Activated T-cell treated with anti-CD3 and anti-CD28 coated beads, Interleukin-2, amount 50 U/mL, for 72 hours (primary cell): ENCODE measurements around the gene FILIP1L. TPM values are rescaled to one million over a fixed set of nuclear protein-coding genes. Genes with fewer than 3 reads are reported as not detected.

Experiments used
- ATAC-seq, 2 donors: fragments of 150-1000 bp; cut with Tn5 transposase; replicated peaks in 1 of 2; 2 replicates each; pipeline ENCODE4 v1.10.0; 2021; ENCODE audit warnings: moderate library complexity in 2 of 2, mild to moderate bottlenecking in 1 of 2
- DNase-seq, 2 donors: peaks; one replicate each; pipeline ENCODE4 v3.0.0; 2021 to 2022; ENCODE audit warnings: mixed read lengths in 1 of 2
- H3K27ac Mint-ChIP-seq: one replicate; pipeline ENCODE4 v1.8.0; 2022; ENCODE audit warnings: mild to moderate bottlenecking, moderate library complexity, mixed read lengths
- H3K27me3 Mint-ChIP-seq: one replicate; pipeline ENCODE4 v1.8.0; 2022; ENCODE audit warnings: low read depth, mixed read lengths
- H3K36me3 Mint-ChIP-seq, 2 donors: one replicate each; pipeline ENCODE4 v1.8.0; 2022; ENCODE audit warnings: mixed read lengths in 2 of 2, mild to moderate bottlenecking in 1 of 2; ENCODE audit not compliant: insufficient read depth in 2 of 2
- H3K4me1 Mint-ChIP-seq: one replicate; pipeline ENCODE4 v1.8.0; 2022; ENCODE audit warnings: low read depth, mixed read lengths
- H3K4me3 Mint-ChIP-seq, 2 donors: one replicate each; pipeline ENCODE4 v1.8.0; 2022; ENCODE audit warnings: mild to moderate bottlenecking in 2 of 2, mixed read lengths in 2 of 2, moderate library complexity in 2 of 2
- H3K9me3 Mint-ChIP-seq, 2 donors: one replicate each; pipeline ENCODE4 v1.8.0; 2022; ENCODE audit warnings: mixed read lengths in 2 of 2
- total RNA-seq, 2 donors: library from RNA; stranded (reverse); gene quantifications; one replicate each; pipeline ENCODE4 v1.2.3, GENCODE V29; 2022

The FILIP1L gene
- total RNA-seq, 2 donors from 2014 or later: 0.46 to 0.93 TPM

DNA sequence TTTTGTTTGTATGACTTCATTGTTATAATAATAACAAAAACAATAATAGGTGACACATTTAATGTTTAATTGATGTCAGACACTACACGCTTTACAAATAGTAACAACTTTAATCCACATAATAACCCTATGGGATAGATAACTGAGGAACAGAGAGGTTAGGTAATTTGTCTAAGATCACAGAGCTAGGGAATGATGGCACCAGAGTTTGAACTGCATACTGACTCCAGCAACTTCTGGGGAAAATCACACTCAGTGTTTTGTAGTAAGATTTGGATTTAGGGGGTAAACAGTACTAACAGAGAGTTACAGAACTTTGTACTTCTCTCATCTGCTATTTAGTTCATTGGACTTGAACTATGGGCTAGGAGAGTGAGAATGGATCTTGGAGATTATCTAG lies 230.6 kb downstream of the FILIP1L start:
- no peak overlapping the region for H3K4me3 Mint-ChIP-seq
- no peak for DNase-seq
- no peak overlapping the region for H3K27ac Mint-ChIP-seq
- H3K4me1 Mint-ChIP-seq: peaks cover 16% of the 10 kb centered on the region
- no peaks in the 10 kb centered on the region for H3K36me3 Mint-ChIP-seq
- no peaks in the 10 kb centered on the region for H3K9me3 Mint-ChIP-seq
- no peaks in the 10 kb centered on the region for H3K27me3 Mint-ChIP-seq
- no peak for ATAC-seq

DNA sequence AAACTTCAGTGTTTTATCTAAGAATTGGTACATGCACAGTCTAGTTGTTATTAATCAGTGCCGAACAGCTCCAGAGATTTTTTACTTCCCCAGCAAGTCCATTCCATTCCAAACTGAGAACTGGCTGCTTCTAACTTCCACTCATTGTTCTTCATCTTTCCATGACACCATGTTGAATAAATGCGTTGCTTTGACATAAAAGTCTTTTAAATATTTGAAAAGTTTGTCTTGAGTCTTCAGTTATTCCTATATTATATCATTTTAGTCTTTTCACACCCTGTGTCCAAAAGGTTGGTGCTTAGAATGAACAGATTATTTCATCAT lies 231.2 kb downstream of the FILIP1L start:
- Mint-ChIP-seq H3K4me1 (peaks cover 17% of the 10 kb centered on the region), H3K4me3 (no peak overlapping the region), H3K36me3 (no peaks in the 10 kb centered on the region), H3K27ac (no peak overlapping the region), H3K9me3 (no peaks in the 10 kb centered on the region), H3K27me3 (no peaks in the 10 kb centered on the region)
- no peak for DNase-seq
- ATAC-seq: no peak

DNA sequence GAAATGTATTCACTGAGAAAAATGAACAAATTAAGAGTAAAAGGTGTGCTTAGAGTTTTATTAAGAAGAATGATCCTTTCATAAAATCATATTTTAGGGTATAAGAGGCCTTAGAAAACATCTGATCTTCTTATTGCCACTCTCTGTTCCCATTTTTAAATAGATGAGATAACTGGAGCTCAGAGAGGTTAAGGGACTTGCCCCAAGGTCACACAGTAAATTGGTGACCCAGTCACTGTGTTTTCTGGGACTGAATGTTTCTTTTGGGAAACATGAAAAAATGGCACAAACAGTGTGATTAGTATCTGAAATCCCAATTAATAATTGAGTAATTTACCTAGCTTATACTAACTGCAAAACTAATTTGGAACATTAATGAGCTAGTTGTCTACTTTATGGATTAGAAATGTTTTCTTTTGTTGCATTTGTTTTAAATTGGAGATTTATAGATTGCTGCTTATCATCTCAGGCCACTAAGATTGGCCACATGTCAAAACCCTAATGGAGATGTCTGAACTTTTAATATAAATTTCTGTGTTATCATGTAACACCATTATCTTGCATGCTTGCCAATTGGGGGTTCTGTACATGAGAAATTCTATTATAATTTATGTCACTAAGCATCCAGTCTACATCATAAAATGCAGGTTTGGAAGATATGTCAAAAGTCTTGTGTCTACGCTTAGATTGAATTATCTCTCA lies 231.7 kb downstream of the FILIP1L start:
- no peak overlapping the region for H3K27ac Mint-ChIP-seq
- ATAC-seq (no peak), DNase-seq (no peak)
- H3K4me1 Mint-ChIP-seq: peaks cover 22% of the 10 kb centered on the region
- no peaks in the 10 kb centered on the region for H3K9me3 Mint-ChIP-seq
- H3K36me3 Mint-ChIP-seq: no peaks in the 10 kb centered on the region
- H3K4me3 Mint-ChIP-seq: no peak overlapping the region
- H3K27me3 Mint-ChIP-seq: no peaks in the 10 kb centered on the region

DNA sequence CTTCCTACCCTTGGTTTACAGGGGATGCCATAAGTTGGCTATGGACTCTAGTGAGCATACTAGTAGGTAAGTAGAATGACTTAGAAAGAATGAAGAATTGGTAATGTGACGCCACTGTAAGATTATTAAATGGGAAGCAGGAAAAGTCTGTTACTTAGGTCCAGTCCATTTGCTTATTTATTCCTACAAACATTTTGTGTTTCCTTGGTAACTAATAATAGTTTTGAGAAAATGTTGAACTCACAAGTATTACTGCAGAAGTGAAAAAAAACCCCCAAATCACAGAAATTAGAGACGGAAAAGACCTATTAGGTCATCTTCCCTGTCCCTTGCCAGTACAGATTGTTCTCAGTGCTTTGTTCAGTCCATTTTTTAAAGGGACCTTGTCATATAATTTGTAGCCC lies 233.2 kb downstream of the FILIP1L start:
- Mint-ChIP-seq H3K27ac (no peak overlapping the region), H3K27me3 (peaks cover 7% of the 10 kb centered on the region), H3K4me3 (no peak overlapping the region), H3K9me3 (no peaks in the 10 kb centered on the region), H3K36me3 (no peaks in the 10 kb centered on the region), H3K4me1 (peaks cover 34% of the 10 kb centered on the region)
- no peak for DNase-seq
- ATAC-seq: no peak

DNA sequence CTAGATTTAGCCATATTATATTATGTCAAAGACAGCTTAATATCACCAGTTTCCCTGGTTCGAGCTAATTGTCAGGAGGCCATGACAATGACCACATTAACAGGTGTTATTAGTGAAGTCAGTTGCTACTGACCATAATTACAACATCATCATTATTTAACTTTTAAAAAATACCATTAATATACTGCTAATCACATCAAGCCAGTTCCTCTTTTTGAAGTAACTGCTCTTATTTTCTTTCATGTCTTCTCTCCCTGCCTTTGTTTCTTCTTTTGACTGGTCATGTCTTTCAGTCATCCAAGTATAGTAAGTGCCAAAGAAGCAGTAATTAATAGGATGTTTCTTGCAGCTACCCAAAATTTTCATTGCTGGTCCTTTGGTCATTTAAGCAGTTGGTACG lies 235.0 kb downstream of the FILIP1L start:
- no peak overlapping the region for H3K4me3 Mint-ChIP-seq
- H3K36me3 Mint-ChIP-seq: no peaks in the 10 kb centered on the region
- peaks cover 9% of the 10 kb centered on the region for H3K27me3 Mint-ChIP-seq
- H3K4me1 Mint-ChIP-seq: peaks cover 33% of the 10 kb centered on the region
- ATAC-seq: no peak
- DNase-seq: no peak
- H3K9me3 Mint-ChIP-seq: no peaks in the 10 kb centered on the region
- H3K27ac Mint-ChIP-seq: no peak overlapping the region

DNA sequence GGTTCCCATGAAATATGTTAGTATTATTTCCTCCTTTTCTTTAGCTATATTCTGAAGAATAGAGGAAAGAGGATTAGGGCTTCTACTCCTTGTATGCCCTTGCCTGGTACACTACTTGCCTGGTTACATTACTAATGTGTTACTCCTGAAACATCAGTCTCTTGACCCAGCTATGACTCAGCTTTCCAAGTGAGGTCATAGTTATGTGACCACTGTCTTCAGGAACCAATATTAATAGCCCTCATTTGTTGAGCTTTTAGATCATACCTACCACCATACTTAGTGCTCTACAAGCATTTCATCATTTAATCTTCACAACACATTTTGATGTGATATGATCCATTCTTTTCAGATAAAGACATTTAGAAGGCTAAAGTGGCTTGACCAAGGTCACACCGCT lies 236.3 kb downstream of the FILIP1L start:
- Mint-ChIP-seq H3K27me3 (peaks cover 12% of the 10 kb centered on the region), H3K9me3 (no peaks in the 10 kb centered on the region), H3K36me3 (no peaks in the 10 kb centered on the region), H3K27ac (no peak overlapping the region), H3K4me3 (peak overlapping the region in 1 of 2 donors; percentile 34), H3K4me1 (peaks cover 30% of the 10 kb centered on the region)
- DNase-seq (no peak), ATAC-seq (peak in 1 of 2 donors; percentile 37)

DNA sequence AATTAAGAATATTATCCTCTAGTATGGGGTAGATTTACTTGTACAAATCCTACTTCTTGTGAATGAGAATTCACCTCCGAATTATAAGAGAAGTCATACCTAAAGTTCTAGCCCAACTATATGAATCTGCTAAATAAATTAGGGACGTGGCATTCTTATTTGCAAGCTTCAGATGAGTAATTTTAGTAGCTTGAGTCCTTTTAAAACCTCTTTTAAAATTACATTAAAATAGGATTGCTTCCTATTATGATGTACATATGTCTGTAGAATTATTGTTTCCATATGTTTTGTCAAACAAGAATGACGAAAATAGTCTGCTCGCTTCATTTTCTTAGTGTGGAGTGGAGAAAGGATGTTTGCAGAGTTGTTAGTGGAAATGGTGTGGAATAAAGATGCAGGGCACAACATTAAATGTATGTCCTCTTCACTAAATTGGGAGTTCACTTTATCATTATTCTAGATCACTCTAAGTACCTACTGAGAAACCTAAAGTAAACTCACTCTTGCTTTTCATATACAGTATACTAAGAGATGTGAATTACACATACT lies 237.2 kb downstream of the FILIP1L start:
- peaks cover 39% of the 10 kb centered on the region for H3K4me1 Mint-ChIP-seq
- no peak for ATAC-seq

DNA sequence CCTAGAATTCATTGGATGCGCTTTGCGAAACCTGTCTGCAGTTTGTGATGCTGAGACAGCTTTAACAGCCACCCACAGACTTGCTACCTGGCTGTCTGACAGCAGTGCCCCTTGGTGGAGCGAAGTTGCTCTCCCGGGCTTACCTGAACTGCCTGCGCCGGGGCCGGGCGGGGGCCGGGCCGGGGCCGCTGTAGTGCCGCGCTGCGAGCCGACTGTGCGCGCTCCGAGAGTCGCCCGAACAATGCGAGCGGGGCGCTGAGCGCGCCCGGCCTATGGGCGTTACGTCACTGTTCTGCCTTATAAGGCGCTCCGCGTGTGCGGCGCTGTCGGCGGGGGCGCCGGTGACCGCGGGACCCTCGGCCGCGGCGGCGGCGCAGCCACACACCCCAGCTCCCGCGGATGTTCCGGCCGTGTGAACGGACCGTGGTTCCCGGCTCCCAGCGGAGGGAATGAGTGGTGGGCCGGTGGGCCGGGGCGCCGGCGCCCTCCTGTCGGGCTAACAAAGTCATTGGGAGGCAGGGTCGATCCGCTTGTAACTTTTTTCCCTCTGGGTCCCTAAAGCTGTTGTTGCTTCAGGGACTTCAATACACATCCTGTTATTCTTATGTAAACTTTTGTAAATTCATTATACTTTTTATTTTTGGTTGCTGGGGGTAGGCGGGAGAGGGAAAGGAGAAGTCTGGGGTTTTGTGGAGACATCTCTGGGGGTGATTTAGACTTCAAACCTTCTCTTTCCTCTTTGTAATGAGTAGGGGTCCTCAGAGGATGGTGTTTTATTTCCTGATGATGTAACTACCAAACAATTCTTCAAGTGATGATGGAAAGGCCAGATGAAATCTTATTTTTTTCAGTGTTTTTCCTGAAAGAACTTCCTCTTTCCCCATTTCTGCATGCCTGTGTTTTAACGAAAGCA lies 238.1 kb downstream of the FILIP1L start:
- ATAC-seq: peak; percentile 90 to 94
- DNase-seq: peak; percentile 76
- Mint-ChIP-seq H3K36me3 (no peaks in the 10 kb centered on the region), H3K27me3 (peaks cover 12% of the 10 kb centered on the region), H3K9me3 (no peaks in the 10 kb centered on the region), H3K27ac (peak overlapping the region; percentile 68), H3K4me1 (peaks cover 43% of the 10 kb centered on the region), H3K4me3 (peak overlapping the region; percentile 76 to 90)

More for the DNA sequence above, 237.2 kb downstream of the FILIP1L start:
- Mint-ChIP-seq H3K4me3 (peak overlapping the region; percentile 53 to 80), H3K36me3 (no peaks in the 10 kb centered on the region), H3K9me3 (no peaks in the 10 kb centered on the region), H3K27me3 (peaks cover 12% of the 10 kb centered on the region), H3K27ac (peak overlapping the region; percentile 68)
- no peak for DNase-seq

DNA sequence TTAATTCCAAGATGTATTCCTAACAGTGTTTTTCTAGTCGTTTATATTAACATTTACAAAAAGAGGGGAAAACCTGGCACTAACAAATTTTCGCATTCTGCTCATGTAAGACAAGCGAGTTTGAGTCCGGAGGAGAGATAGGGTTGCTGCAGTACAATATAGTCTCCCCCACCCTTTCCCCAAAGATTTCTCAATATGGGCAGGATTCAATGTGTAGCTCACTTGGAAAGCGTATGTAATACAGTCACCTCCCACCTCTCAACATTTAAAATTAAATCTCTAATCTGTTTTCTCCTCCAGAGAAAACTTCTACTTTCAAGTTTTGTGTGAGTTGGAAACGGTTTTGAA lies 238.7 kb downstream of the FILIP1L start:
- H3K27ac Mint-ChIP-seq: no peak overlapping the region
- no peaks in the 10 kb centered on the region for H3K9me3 Mint-ChIP-seq
- no peak for DNase-seq
- peaks cover 12% of the 10 kb centered on the region for H3K27me3 Mint-ChIP-seq
- peak overlapping the region; percentile 76 to 90 for H3K4me3 Mint-ChIP-seq
- ATAC-seq: no peak
- H3K4me1 Mint-ChIP-seq: peaks cover 43% of the 10 kb centered on the region
- no peaks in the 10 kb centered on the region for H3K36me3 Mint-ChIP-seq

DNA sequence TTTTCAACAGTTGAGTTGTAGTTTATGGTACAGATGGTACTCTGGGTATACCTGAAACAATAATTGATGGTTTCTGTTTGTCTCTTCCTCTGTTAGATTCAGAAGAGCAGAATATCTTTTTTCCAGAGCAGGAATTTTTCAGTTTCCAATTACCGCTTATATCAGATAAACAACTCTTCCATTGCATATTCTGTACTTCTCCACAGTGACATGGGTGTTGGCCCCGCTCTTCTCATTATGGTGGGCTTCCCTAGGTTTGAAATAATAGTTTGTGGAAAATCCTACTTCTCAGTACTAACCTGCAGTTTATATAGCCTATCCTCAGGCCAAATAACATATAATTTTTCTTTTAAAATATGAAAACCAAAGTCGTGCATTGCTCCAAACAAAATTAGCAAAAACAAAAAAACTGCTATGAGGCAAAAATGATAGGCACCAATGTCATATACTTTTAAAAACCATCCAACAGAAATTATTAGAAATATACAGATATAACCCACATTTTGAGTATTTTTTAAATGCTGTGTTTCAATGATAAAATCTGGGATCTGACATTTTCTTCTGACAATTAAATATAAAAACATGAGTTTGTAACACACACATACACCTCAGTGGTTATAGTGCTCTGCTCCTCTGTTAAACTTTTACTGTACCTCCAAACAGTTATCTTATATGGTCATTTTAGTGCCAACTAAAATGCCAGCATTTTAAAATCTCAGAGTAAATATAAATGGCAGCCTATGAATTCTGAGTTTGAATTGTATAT lies 239.9 kb downstream of the FILIP1L start:
- ATAC-seq (no peak), DNase-seq (no peak)
- Mint-ChIP-seq H3K27ac (no peak overlapping the region), H3K36me3 (peaks cover 0 to 3% of the 10 kb centered on the region in 2 donors), H3K27me3 (peaks cover 12% of the 10 kb centered on the region), H3K4me3 (no peak overlapping the region), H3K4me1 (peaks cover 43% of the 10 kb centered on the region), H3K9me3 (no peaks in the 10 kb centered on the region)

DNA sequence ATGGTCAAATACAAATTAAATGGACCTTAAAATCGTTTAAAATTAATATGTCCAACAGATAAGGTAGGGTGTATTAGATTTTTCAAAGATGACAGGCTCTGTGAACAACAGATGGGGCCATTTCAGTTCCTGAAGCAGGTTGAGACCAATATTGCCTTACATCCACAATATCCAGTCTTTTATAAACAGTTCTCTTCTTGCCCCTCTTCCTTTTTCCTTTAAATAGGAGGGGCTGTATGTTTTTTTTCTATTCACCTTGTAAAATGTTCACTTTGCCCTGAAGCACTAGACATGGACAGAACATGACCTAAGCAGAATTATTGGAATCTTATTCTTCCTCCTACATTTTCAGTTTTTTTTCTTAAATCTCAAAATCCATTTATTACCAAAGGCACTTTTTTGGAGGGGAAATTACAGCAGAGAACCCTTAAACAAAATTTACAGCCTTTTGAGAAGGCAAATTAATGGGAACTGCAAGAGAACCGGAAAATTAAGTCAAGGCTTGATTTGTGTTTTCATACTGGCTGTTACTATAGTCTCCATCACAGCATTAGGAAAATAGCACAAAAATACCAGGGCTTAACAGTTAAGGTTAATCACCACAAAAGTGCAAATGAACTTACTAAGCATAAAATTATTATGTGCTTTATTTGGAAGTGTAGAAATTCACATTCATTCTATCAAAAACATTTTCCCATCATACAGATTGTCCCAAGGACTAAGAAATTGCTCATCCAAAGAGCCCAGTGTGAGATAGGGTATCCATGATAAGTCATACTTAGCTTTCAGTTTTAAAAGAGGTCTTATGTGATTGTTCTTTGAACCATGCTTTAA lies 240.8 kb downstream of the FILIP1L start:
- H3K4me3 Mint-ChIP-seq: no peak overlapping the region

DNA sequence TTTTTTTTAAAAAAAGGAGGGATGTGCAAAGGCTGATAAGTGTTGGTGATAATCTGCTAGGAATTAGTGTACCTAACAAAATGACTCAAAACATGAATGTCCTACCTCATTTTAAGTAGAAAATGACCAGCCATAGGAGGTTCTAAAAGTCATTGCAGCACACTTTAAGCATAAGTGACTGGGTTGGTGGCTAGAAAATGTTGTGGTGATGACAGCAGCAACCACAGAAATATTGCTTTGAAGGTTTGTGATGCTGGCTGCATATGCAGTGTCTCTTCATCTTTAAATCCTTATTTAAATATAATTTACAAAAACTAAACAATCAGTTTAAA lies 241.4 kb downstream of the FILIP1L start:
- Mint-ChIP-seq H3K4me1 (peaks cover 53% of the 10 kb centered on the region), H3K9me3 (no peaks in the 10 kb centered on the region), H3K4me3 (peak overlapping the region; percentile 27 to 70), H3K36me3 (peaks cover 0 to 3% of the 10 kb centered on the region in 2 donors), H3K27ac (peak overlapping the region; percentile 66), H3K27me3 (peaks cover 12% of the 10 kb centered on the region)
- DNase-seq: peak; percentile 46
- ATAC-seq: peak; percentile 75 to 76

More for the DNA sequence above, 240.8 kb downstream of the FILIP1L start:
- no peak overlapping the region for H3K27ac Mint-ChIP-seq
- ATAC-seq: no peak
- peaks cover 12% of the 10 kb centered on the region for H3K27me3 Mint-ChIP-seq
- H3K9me3 Mint-ChIP-seq: no peaks in the 10 kb centered on the region
- peaks cover 0 to 3% of the 10 kb centered on the region in 2 donors for H3K36me3 Mint-ChIP-seq
- peaks cover 50% of the 10 kb centered on the region for H3K4me1 Mint-ChIP-seq
- DNase-seq: no peak
